ENCODE measurements around the gene AHNAK2. TPM values are rescaled to one million over a fixed set of nuclear protein-coding genes. Genes with fewer than 3 reads are reported as not detected.

AHNAK2 gene
- total and polyA plus RNA-seq, 2 of the 13 experiments (the other 11 are each of a cell fraction or from before 2014, with no cell fraction given) = 0.11 to 0.18 TPM

DNA sequence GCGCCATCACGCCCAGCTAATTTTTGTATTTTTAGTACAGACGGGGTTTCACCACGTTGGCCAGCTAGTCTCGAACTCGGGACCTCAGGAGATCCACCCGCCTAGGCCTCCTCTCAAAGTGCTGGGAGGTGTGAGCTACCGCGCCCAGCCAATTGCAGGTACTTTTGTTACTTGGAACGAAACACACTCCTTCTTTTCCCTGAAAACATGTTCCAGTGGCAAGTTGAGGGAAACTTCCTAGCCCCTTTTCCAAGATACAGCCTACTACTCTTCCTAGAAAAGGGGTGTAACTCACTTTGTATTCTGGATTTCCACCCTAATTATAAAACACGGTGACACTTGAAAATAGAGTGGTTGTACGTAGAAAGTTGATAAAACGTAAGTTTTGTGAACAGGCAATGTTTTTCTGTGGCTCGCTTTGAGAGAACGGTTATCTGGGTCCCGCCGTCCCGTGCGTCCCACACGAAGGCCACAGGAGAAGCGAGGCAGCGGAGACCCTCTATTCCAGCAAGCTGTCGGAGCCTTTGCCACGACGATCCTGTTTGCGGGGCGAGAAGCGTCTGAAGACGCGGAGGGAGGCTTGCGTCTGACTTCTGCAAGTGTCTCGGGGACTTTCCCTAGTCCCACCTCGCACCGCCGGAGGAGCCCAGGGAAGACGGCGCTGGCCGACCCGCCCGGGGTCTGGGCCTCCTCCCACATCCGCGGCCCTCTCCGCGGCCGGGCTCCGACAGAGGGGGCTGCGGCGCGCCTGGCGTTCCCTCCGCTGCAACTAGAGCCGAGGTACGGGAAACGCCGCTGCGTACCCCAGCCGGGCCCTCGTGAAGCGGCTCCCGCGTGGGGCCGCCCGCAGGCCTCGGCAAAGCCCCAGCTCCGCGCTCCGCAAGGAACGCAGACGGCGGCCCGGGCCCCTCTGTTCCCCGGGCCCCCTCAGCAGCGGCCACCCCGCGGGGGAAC, 42.0 kb upstream of the AHNAK2 start:
- 2% methylated on average over 23 of the region's 75 CpGs for WGBS (ENCODE audit: low lambda C conversion rate)
- ATAC-seq = peak; percentile 58
- peak overlapping the region; percentile 69 to 86 (median 81) for H3K4me3 ChIP-seq (replicated peaks in 1 of 3; ENCODE audit: insufficient read depth in 1 of 3, low read depth in 2 of 3, low read length in 3 of 3)
- TSS peak; percentile 65 for BruUV-seq (replicated peaks)
- intact Hi-C loops (cut with micrococcal nuclease; ENCODE audit: unreplicated experiment) = loop anchor here (2.0 to 5.0 kb wide), 2 partner anchors 25 to 43 kb away; partner anchors contain the start of gene AHNAK2
- no peak overlapping the region for H2AFZ ChIP-seq (ENCODE audit: low read length)
- H3K36me3 ChIP-seq (replicated peaks in 1 of 2; ENCODE audit: control insufficient read depth in 1 of 2, insufficient read depth in 2 of 2, low read length in 2 of 2) = peaks cover 4 to 5% of the 10 kb centered on the region in 2 experiments; a peak in 2 of 5 replicates
- peaks cover 57% of the 10 kb centered on the region for H3K79me2 ChIP-seq (ENCODE audit: insufficient read depth, low read length)
- H3K27ac ChIP-seq (ENCODE audit: extremely low read length, insufficient read depth, low read length) = peak overlapping the region; percentile 74
- H3K9me3 ChIP-seq (ENCODE audit: low read length) = no peaks in the 10 kb centered on the region
- peak overlapping the region; percentile 87 for H3K9ac ChIP-seq (ENCODE audit: insufficient read depth, low read depth, low read length)
- ChIA-PET CTCF (ENCODE audit: low intra/inter-chr PET ratio, low total read pairs) (interaction anchor here (3.6 kb wide), 1 partner anchor 25 kb away, joined by 20 read pairs; no protein-coding TSS in a partner anchor), POLR2A (interaction anchor here (0.9 to 3.6 kb wide), 9 partner anchors 25 to 354 kb away, joined by 3 to 18 read pairs (median 6); partner anchors contain the start of genes CLBA1, SIVA1 and ZBTB42)
- DNase-seq (ENCODE audit: low spot score) = no peak
- FAIRE-seq = no peak
- in situ Hi-C loops (cut with HindIII; ENCODE audit: extremely low pct_ligation_motif_present, low pct_unique_long_range_greater_than_20kb) = no loop called here
- peaks cover 71% of the 10 kb centered on the region for H3K4me1 ChIP-seq (ENCODE audit: insufficient read depth, low read length)
- H3K27me3 ChIP-seq (ENCODE audit: control insufficient read depth in 1 of 2, insufficient read depth in 2 of 2, low read length in 2 of 2) = no peaks in the 10 kb centered on the region; a peak in 1 of 5 replicates
- peak overlapping the region; percentile 98 for H3K4me2 ChIP-seq (ENCODE audit: low read depth, low read length)
- peaks cover 19% of the 10 kb centered on the region for H4K20me1 ChIP-seq (ENCODE audit: insufficient read depth, low read length)
- peak; percentile 67; the same call in 1 of the 2 replicates for TF ChIP-seq SNAI1 (CRISPR knock-in tag; IDR thresholded peaks at IDR 0.05; ENCODE audit: borderline replicate concordance)
- 0 out of 2 replicates have a peak, but pooled peaks have one; percentile 52 for TF ChIP-seq ZNF670 (CRISPR knock-in tag; IDR thresholded peaks at IDR 0.05; ENCODE audit: borderline replicate concordance)
- TF ChIP-seq ELF4 (CRISPR knock-in tag; IDR thresholded peaks at IDR 0.05; ENCODE audit: borderline replicate concordance) = no peak
- TF ChIP-seq, protein P1, sequence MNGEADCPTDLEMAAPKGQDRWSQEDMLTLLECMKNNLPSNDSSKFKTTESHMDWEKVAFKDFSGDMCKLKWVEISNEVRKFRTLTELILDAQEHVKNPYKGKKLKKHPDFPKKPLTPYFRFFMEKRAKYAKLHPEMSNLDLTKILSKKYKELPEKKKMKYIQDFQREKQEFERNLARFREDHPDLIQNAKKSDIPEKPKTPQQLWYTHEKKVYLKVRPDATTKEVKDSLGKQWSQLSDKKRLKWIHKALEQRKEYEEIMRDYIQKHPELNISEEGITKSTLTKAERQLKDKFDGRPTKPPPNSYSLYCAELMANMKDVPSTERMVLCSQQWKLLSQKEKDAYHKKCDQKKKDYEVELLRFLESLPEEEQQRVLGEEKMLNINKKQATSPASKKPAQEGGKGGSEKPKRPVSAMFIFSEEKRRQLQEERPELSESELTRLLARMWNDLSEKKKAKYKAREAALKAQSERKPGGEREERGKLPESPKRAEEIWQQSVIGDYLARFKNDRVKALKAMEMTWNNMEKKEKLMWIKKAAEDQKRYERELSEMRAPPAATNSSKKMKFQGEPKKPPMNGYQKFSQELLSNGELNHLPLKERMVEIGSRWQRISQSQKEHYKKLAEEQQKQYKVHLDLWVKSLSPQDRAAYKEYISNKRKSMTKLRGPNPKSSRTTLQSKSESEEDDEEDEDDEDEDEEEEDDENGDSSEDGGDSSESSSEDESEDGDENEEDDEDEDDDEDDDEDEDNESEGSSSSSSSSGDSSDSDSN (CRISPR knock-in tag; IDR thresholded peaks at IDR 0.05) = peak; percentile 93; the same call in 1 of the 2 replicates
- TF ChIP-seq, protein P2, sequence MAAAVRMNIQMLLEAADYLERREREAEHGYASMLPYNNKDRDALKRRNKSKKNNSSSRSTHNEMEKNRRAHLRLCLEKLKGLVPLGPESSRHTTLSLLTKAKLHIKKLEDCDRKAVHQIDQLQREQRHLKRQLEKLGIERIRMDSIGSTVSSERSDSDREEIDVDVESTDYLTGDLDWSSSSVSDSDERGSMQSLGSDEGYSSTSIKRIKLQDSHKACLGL (CRISPR knock-in tag; IDR thresholded peaks at IDR 0.05) = peak; percentile 29; the same call in 1 of the 2 replicates
- TF ChIP-seq, protein P3, sequence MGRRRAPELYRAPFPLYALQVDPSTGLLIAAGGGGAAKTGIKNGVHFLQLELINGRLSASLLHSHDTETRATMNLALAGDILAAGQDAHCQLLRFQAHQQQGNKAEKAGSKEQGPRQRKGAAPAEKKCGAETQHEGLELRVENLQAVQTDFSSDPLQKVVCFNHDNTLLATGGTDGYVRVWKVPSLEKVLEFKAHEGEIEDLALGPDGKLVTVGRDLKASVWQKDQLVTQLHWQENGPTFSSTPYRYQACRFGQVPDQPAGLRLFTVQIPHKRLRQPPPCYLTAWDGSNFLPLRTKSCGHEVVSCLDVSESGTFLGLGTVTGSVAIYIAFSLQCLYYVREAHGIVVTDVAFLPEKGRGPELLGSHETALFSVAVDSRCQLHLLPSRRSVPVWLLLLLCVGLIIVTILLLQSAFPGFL (CRISPR knock-in tag; IDR thresholded peaks at IDR 0.05) = no peak
- peak; percentile 47; the same call in 1 of the 2 replicates for TF ChIP-seq KLF12 (CRISPR knock-in tag; IDR thresholded peaks at IDR 0.05; ENCODE audit: borderline replicate concordance)
- TF ChIP-seq, protein P4, sequence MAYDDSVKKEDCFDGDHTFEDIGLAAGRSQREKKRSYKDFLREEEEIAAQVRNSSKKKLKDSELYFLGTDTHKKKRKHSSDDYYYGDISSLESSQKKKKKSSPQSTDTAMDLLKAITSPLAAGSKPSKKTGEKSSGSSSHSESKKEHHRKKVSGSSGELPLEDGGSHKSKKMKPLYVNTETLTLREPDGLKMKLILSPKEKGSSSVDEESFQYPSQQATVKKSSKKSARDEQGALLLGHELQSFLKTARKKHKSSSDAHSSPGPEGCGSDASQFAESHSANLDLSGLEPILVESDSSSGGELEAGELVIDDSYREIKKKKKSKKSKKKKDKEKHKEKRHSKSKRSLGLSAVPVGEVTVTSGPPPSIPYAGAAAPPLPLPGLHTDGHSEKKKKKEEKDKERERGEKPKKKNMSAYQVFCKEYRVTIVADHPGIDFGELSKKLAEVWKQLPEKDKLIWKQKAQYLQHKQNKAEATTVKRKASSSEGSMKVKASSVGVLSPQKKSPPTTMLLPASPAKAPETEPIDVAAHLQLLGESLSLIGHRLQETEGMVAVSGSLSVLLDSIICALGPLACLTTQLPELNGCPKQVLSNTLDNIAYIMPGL (CRISPR knock-in tag; IDR thresholded peaks at IDR 0.05; ENCODE audit: borderline replicate concordance in 1 of 2, low read depth in 1 of 2) = peak in 1 of 2 experiments; percentile 45; a peak in 2 of 4 replicates
- TF ChIP-seq, protein P5, sequence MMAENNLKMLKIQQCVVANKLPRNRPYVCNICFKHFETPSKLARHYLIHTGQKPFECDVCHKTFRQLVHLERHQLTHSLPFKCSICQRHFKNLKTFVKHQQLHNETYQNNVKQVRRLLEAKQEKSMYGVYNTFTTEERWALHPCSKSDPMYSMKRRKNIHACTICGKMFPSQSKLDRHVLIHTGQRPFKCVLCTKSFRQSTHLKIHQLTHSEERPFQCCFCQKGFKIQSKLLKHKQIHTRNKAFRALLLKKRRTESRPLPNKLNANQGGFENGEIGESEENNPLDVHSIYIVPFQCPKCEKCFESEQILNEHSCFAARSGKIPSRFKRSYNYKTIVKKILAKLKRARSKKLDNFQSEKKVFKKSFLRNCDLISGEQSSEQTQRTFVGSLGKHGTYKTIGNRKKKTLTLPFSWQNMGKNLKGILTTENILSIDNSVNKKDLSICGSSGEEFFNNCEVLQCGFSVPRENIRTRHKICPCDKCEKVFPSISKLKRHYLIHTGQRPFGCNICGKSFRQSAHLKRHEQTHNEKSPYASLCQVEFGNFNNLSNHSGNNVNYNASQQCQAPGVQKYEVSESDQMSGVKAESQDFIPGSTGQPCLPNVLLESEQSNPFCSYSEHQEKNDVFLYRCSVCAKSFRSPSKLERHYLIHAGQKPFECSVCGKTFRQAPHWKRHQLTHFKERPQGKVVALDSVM (CRISPR knock-in tag; IDR thresholded peaks at IDR 0.05) = 0 out of 2 replicates have a peak, but pooled peaks have one; percentile 37
- no peak for TF ChIP-seq KLF16 (CRISPR knock-in tag; IDR thresholded peaks at IDR 0.05)
- TF ChIP-seq KDM5B (CRISPR knock-in tag; IDR thresholded peaks at IDR 0.05; ENCODE audit: borderline replicate concordance) = 0 out of 2 replicates have a peak, but pooled peaks have one; percentile 22
